ENCODE measurements around the gene FCN2.

- no peak for TF ChIP-seq REST (IDR thresholded peaks at IDR 0.05; ENCODE audit: low read depth)
- no peak for TF ChIP-seq CTCF (IDR thresholded peaks at IDR 0.05 in 2 of 3, conservative IDR thresholded peaks at IDR 0.05 in 1 of 3; ENCODE audit: borderline replicate concordance in 1 of 3, insufficient read depth in 1 of 3, low read depth in 2 of 3, low read length in 2 of 3)
- no peak for TF ChIP-seq CEBPB (IDR thresholded peaks at IDR 0.05; ENCODE audit: low read depth)
- TF ChIP-seq EZH2phosphoT487 (IDR thresholded peaks at IDR 0.05; ENCODE audit: borderline replicate concordance), result no peak
- TF ChIP-seq ZFX (IDR thresholded peaks at IDR 0.05), result no peak
- no peak for TF ChIP-seq MAX (IDR thresholded peaks at IDR 0.05)
These were observed 48.1 kb upstream of the FCN2 start for GRCh38 chr9:134832471-134832870.
